Hepatocyte (in vitro differentiated cells): ENCODE data around the gene TXNRD2.

Experiments
- CTCF ChIP-seq: fragments of 200-600 bp; sonication (generic); IDR thresholded peaks from 2 replicates; pipeline ENCODE4 v1.5.1; 2016; ENCODE audit warnings: antibody characterized with exemption, mild to moderate bottlenecking; ENCODE audit not compliant: poor library complexity
- EZH2 ChIP-seq: fragments of 200-600 bp; sonication (generic); IDR thresholded peaks from 2 replicates; pipeline ENCODE4 v1.6.1; 2016; ENCODE audit warnings: antibody characterized with exemption, mild to moderate bottlenecking, borderline replicate concordance

GRCh38 chr22:19969141-19969928, 27.7 kb upstream of the TXNRD2 start:
- TF ChIP-seq CTCF (no peak), EZH2 (no peak)
